PFSK-1 (cell line): ENCODE measurements around the gene PATE4.

Source experiments
- FOXP2 ChIP-seq: optimal IDR thresholded peaks from 2 replicates; pipeline ENCODE3; 2011; ENCODE audit warnings: borderline replicate concordance, control low read depth, inconsistent platforms; ENCODE audit not compliant: insufficient read depth; ENCODE audit errors: extremely low read length, extremely low read depth
- POLR2AphosphoS5 ChIP-seq: IDR thresholded peaks from 2 replicates; pipeline ENCODE4 v1.6.1; 2012; ENCODE audit warnings: low read depth, mild to moderate bottlenecking, control low read depth, low read length, moderate library complexity
- TAF1 ChIP-seq: IDR thresholded peaks from 2 replicates; pipeline ENCODE4 v1.6.1; 2012; ENCODE audit warnings: low read length, control low read depth, borderline replicate concordance; ENCODE audit not compliant: insufficient read depth

DNA sequence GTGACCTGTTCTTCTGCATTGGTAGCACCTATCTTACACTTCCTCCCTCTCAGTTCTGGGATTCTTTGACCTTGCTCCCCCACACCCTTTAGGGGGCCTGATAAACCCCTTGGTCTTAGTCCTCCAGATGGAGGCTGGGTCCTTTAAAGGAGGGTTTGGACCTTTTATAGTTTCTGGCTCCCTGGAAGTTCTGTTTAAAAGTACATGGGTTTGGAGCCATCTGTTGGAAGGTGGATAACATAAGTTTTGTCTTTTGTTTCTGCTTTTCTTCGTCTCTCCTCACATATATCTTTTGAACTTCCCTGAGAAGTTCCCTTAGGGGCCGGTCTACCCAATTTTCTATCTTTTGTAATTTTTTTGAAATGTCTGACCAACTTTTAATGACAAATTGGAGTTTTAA, 36.4 kb downstream of the PATE4 start:
- TF ChIP-seq POLR2AphosphoS5: no peak
- no peak for TF ChIP-seq TAF1
- no peak for TF ChIP-seq FOXP2
